Chondrocyte (in vitro differentiated cells): Measurements from ENCODE around the gene CCDC175. TPM values are rescaled to one million over a fixed set of nuclear protein-coding genes. Genes with fewer than 3 reads are reported as not detected.

Experiments
- DNase-seq: peaks from one replicate; pipeline ENCODE4 v3.0.0; 2021; ENCODE audit warnings: mixed read lengths, low spot score
- H3K27ac Mint-ChIP-seq: one replicate; pipeline ENCODE4 v1.8.0; 2021; ENCODE audit warnings: mild to moderate bottlenecking, moderate library complexity, mixed read lengths; ENCODE audit not compliant: unreplicated experiment
- H3K27me3 Mint-ChIP-seq: 2 replicates; pipeline ENCODE4 v1.8.0; 2021; ENCODE audit warnings: low read depth, mixed read lengths
- H3K36me3 Mint-ChIP-seq: 2 replicates; pipeline ENCODE4 v1.8.0; 2021; ENCODE audit warnings: low read depth, mixed read lengths
- H3K4me1 Mint-ChIP-seq: 2 replicates; pipeline ENCODE4 v1.8.0; 2021; ENCODE audit warnings: low read depth, mild to moderate bottlenecking, mixed read lengths
- H3K4me3 Mint-ChIP-seq: one replicate; pipeline ENCODE4 v1.8.0; 2021; ENCODE audit warnings: mild to moderate bottlenecking, moderate library complexity, mixed read lengths; ENCODE audit not compliant: unreplicated experiment
- H3K9me3 Mint-ChIP-seq: 2 replicates; pipeline ENCODE4 v1.8.0; 2021; ENCODE audit warnings: low read depth, mixed read lengths
- total RNA-seq: library from RNA; stranded (reverse); gene quantifications from 3 replicates; pipeline ENCODE4 v1.2.1, GENCODE V29; 2021
- TF ChIP-seq, protein P1 (sequence below): fragments of 200-600 bp; sonication (generic); IDR thresholded peaks from 2 replicates; pipeline ENCODE4 v1.5.0; 2021; ENCODE audit warnings: antibody characterized with exemption, mild to moderate bottlenecking, moderate library complexity

The CCDC175 gene
- total RNA-seq, 1 donor from 2014 or later, result not detected

DNA sequence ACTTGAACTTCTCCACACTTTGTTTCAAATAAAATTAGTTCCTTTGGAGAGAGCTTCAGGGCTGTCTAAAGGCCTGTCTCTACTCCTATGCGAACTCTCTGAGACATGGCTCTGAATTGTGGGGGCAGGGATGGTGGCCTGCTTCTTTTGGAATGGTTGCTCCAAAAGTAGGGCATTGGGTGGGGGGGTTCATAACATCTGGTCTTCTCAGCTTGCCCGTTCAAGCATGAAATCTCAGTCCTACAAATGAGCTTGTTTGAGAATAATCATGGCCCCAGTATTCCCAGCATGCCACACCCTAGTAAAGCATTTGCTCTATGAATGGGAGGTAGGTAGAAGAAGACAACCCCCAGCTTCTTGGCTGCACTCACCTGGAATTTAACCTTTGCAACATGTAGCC, 118.1 kb downstream of the CCDC175 start:
- Mint-ChIP-seq H3K36me3 (peaks cover 31% of the 10 kb centered on the region), H3K9me3 (peaks cover 9% of the 10 kb centered on the region), H3K4me1 (peaks cover 27% of the 10 kb centered on the region), H3K27ac (no peak overlapping the region), H3K27me3 (no peaks in the 10 kb centered on the region), H3K4me3 (no peak overlapping the region)
- TF ChIP-seq, protein P1, sequence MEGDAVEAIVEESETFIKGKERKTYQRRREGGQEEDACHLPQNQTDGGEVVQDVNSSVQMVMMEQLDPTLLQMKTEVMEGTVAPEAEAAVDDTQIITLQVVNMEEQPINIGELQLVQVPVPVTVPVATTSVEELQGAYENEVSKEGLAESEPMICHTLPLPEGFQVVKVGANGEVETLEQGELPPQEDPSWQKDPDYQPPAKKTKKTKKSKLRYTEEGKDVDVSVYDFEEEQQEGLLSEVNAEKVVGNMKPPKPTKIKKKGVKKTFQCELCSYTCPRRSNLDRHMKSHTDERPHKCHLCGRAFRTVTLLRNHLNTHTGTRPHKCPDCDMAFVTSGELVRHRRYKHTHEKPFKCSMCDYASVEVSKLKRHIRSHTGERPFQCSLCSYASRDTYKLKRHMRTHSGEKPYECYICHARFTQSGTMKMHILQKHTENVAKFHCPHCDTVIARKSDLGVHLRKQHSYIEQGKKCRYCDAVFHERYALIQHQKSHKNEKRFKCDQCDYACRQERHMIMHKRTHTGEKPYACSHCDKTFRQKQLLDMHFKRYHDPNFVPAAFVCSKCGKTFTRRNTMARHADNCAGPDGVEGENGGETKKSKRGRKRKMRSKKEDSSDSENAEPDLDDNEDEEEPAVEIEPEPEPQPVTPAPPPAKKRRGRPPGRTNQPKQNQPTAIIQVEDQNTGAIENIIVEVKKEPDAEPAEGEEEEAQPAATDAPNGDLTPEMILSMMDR, result no peak
- no peak for DNase-seq

DNA sequence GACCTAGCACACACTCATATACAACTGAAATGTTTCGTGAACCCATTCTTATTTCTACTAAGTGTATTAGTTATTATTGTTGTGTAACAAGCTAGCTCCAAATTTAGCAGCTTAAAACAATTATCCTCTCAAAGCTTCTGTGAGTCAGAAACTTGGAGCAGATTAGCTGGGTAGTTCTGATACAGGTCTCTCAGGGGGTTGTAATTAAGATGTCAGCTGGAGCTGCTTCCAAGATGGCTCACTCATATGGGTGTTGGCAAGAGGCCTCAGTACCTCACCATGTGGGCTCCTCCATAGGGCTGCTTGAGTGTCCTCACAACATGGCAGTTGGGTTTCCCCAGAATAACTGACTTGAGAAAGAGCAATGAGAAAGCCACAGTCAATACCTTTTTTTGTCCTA, 121.2 kb downstream of the CCDC175 start:
- TF ChIP-seq, protein P1, result no peak
- no peaks in the 10 kb centered on the region for H3K27me3 Mint-ChIP-seq
- peaks cover 9% of the 10 kb centered on the region for H3K9me3 Mint-ChIP-seq
- no peak overlapping the region for H3K27ac Mint-ChIP-seq
- no peak for DNase-seq
- peaks cover 28% of the 10 kb centered on the region for H3K4me1 Mint-ChIP-seq
- no peak overlapping the region for H3K4me3 Mint-ChIP-seq
- peaks cover 23% of the 10 kb centered on the region for H3K36me3 Mint-ChIP-seq

Other genes starting within 250 kb of the CCDC175 start
- 4.0 to 8.9 TPM (median 4.8 TPM) in 3 replicates for gene GPR135, start 111.4 kb downstream of the CCDC175 start, total RNA-seq
- 35.3 to 56.6 TPM (median 39.1 TPM) in 3 replicates for gene L3HYPDH, start 92.4 kb downstream of the CCDC175 start, total RNA-seq
- gene JKAMP, start 92.3 kb downstream of the CCDC175 start, total RNA-seq, result 45.5 to 48.6 TPM (median 48.3 TPM) in 3 replicates